SIG-M5 treated with dmso at 0.1 percent for 504 hours (cell line): ENCODE results near the gene NR6A1.
"Not testable (repeated sequence)": the region's sequence is repeated elsewhere in the genome, so short reads cannot be mapped to it uniquely, and the experiment has no call there.

Experiments
- DNase-seq: peaks from one replicate; lab custom pipeline; 2025; ENCODE audit not compliant: unreplicated experiment; lab: John Stamatoyannopoulos, UW

NR6A1 gene

DNA sequence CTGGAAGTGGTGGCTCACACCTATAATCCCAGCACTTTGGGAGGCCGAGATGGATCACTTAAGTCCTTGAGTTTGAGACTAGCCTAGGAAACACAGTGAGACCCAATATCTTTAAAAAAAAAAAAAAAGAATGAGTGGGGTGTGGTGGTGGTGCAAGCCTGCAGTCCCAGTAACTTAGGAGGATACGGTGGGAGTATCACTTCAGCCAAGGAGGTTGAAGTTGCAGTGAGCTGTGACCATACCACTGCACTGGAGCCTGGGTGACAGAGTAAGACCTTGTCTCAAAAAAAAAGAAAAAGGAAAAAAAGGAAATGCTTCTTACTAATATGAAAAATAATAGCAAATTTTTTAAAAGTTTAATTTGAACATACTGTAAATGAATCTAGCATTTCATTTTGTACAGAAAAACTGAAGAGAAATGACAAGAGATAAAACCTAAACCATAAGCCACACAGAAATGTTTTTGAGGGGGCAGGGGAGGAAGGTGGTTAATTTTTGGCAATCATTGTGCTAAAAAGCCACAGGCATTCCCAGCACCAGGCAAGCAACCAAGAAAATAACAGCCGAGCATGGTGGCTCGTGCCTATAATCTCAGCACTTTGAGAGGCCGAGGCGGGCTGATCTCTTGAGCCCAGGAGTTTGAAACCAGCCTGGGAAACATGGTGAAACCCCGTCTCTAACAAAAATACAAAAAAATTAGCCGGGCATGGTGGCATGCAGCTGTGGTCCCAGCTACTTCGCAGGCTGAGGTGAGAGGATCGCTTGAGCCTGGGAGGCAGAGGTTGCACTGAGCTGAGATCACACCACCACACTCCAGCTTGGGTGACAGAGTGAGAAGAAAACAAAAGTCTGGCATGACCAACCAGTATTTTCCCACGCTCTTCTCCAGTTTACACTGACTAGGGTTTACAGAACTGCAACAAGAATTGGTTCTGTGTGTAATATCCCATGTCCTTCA lies 149.5 kb downstream of the NR6A1 start:
- no peak for DNase-seq

DNA sequence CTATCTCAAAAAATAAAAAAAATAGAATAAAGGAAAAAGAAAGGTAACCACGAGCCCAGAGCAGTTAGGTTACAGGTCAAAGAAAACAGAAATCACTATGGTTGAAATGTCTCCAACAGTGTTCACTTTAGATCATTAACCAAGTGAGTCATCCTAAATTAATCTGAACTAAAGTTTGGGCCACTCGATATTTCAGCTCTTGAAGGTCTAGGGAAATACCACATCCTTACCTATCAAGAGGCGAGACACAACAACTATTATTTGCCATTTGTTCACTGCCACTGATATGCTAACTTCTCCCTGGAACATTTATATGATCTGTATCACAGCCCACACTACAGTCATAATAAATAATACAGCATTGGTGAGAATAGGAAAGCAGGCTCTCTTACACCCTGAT lies 152.6 kb downstream of the NR6A1 start:
- no peak for DNase-seq

DNA sequence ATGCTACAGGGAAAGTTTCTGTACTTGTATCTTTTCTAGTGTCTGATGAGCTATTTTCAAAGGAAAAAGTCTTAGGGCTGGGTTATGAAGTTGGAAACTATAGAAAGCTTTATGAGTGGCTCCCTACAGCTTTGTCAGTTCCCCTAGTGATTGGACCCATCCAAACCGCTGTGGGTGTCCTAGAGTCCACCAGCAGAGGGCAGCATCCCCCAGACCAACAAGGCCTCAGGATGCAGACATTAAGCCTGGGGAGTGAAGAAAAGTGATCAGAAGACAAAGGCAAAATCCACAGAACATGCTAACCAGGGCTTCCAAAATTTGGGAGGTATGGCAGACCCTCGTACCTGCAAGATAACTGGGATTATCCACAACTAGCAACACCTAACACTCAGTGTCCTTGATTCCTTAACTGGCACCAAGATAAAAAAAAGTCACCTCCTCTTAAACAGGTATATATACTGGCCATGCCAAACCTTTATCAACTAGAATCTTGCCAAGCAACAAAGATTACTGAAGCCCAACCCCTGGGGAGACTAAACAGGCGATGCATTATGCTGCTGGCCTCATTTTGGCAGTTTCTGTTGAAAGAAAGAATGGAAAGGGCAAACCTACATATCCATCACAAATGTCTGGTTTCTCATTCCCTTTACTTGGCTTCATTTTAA lies 153.5 kb downstream of the NR6A1 start:
- DNase-seq: peak; percentile 56

DNA sequence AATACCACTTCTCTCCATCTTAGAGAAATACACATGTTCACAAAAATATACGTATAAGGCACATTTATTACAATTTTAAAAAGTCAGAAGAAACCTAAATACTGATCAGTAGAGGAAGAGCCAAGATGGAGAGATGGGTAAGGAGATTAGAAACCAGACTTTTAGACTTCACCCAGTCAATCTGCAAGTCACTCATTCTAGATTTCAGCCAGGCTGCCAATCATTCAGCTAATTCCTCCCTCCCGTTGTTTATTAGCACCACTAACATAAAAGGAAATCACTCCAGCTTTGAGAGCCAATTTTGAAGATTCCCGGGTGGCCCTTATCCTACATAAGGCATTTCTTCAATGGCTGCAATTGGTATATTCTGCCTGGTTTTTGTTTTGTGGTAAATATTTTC lies 154.2 kb downstream of the NR6A1 start:
- no peak for DNase-seq

DNA sequence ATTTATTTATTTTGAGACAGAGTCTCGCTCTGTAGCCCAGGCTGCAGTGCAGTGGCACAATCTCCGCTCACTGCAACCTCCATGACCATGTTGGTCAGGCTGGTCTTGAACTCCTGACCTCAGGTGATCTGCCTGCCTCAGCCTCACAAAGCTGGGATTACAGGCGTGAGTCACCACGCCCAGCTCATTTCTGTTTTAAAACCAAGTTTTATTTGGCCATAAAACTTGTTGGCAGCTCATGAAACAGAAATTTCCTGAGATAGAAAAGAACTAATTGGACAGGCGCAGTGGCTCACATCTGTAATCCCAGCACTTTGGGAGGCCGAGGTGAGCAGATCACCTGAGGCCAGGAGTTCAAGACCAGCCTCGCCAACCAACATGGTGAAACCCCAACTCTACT lies 155.3 kb downstream of the NR6A1 start:
- DNase-seq: not testable (repeated sequence)

DNA sequence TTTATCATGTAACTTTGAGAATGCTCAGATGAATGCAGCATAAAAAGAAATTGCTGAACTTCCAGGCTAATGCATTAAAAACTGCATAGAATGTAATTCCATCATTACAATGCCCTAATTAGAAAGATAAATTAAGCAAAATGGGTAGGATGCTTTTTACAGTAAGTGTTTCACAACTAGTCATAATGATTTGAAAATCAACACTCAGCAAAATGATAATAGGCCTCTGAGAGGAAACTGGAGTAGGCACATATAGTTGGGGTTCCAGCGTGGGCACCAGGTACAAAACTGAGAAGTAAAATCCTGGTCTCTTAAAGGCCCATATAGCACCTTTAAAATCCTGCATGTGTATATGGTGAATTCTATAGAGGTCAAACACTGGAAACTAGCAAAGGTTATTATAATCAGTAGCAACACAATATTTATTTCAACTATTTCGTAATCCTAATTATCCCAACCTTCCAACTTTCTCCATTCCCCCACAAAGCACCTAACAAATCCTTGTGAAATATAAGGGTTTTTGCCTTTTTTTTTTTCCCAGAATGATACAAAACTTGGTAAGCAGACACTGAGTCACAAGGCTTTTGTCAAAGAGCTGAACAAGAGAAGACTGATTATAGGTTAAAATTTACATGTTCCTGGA lies 155.9 kb downstream of the NR6A1 start:
- DNase-seq: no peak

DNA sequence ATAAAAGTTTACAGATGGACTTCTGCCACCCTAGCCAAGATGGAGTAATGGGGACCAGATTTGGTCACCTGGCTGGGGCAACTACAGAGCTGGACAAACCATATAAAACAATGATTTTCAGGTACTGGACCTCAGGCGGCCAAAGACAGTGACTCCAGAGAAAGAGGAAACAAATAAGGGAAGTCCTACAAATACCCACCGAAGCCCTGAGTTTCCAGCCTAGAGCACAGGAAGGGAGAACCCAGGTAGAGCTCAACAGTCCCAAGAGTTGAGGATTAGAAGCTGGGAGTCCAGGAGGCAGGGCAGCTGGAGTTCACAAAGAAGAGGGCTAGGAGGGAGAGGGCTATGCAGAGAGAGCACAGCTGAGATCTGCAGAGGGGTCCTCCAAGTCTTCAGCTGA lies 157.3 kb downstream of the NR6A1 start:
- DNase-seq: no peak

DNA sequence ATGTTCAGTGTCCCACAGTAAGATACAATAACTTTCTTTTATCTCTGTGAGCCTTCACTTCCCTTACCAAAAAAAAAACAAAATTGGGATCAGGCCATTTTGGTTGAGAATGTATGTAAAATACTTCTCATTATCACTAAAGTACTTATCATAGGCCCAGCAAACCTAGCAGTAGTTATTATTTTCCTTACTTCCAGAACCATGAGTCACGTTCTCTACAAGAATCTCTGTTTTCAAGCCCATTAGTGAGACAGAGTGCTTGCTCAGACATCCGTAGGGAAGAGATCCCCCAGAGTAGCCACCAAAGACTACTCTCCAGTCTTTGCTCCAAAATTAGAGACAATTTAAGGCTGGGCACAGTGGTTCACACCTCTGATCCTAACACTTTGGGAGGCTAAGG lies 160.0 kb downstream of the NR6A1 start:
- DNase-seq: no peak

DNA sequence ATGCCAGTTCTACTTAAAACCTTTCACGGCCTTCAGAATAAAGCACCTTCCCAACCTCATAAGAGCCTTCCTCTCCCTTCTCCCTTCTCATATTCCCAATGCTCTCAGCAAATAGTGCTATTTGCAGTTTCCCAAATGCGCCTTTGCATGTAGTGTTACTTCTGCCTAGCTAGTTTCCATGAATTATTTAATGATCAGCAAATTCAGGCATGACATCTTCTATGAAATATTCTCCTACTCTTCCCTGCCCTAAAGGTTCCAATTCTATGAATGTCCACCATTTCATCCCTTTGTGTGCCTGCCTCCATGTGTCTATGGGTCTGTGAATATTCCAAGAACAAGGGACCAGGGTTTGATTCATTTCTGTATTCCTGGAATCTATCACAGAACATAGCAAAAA lies 165.1 kb downstream of the NR6A1 start:
- no peak for DNase-seq

DNA sequence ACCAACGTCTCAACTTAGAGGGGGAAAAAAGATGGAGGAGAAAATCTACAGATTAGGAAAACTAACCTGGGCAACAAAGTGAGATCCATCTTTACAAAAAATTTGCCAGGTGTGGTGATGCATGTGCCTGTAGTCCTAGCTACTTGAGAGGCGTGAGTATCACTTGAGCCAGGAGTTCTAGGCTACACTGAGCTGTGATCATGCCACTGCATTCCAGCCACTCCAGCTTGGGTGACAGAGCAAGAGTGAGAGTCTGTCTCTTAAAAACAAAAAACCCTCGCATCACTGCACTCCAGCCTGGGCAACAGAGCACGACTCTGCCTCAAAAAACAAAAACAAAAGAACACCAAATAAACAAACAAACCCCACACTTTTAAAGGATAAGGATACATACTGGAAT lies 165.9 kb downstream of the NR6A1 start:
- no peak for DNase-seq

DNA sequence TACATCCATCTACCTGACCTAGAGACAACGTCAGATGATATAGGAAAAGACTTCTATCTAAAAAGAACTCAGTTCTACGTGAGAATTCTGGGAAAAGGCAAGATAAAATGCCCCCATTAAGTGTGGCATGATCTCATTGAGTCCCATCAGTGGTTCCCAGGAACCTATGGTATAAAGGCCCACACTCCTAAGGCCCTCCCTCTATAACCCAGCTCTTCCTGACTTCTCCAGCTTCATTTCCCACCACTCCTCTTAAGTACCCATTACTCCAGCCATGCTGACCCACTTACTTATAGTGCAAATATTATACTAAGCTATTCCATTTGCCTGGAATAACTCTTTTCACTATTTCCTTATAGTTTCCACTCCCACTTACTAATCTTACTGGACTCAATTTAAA lies 168.5 kb downstream of the NR6A1 start:
- no peak for DNase-seq

DNA sequence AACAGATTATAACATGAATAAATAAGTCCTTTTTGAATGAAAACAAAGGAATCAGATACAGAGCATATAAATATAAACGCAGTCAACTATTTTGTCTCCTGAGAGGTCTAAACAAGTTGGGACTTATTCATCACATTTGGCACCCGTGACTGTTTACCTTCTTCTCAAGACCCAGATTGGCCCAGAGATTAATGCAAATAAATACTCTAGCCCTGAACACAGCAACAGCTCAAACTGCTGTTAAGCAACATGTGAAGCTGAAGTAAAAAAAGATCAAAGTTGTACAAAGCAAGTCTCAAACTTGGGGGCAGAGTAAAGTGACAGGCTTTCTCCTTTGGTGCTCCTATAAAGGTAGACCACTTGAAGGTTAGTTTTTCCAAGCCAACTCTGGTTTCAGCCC lies 168.9 kb downstream of the NR6A1 start:
- DNase-seq: no peak

DNA sequence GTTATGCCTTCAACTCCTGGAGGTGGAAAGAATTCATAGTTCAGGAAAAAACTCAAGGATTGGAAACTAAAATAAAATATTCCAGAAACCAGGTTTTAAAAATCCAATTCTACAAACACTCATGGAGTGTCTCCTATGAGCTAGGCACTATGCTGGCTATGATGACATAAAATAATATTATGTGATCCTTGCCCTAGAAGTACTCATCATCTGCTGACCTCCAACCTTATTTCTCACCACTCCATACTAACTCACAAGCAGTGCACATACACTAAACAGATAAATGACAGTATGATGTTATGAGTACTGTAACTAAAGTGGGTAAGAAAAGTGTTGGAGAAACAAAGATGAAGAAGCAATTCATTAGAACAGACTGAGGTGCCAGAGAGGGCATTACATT lies 170.7 kb downstream of the NR6A1 start:
- DNase-seq: no peak

DNA sequence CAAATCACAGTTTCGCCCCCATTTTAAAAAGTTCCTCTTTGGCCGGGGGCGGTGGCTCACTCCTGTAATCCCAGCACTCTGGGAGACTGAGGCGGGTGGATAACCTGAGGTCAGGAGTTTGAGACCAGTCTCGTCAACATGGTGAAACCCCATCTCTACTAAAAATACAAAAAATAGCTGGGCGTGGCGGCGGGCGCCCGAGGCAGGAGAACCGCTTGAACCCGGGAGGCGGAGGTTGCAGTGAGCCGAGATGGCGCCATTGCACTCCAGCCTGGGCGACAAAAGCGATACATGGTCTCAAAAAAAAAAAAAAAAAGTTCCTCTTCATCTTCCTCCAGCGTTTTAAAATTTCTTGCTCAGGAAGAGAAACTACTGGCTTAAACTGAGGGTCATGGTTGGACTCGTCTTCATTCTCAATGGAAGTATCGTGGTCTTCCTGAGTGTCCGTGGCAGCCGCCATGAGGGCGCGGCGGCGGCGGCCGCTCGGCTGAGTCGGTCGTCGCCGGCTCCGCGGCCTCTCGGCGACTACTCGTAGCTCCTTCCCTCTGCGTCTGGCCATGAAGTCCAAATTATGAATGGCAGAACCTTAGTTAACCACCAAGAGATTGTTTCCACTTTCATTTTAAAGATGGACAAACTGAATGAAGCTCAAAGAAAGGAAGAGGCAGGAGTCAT lies 171.9 kb downstream of the NR6A1 start:
- no peak for DNase-seq

DNA sequence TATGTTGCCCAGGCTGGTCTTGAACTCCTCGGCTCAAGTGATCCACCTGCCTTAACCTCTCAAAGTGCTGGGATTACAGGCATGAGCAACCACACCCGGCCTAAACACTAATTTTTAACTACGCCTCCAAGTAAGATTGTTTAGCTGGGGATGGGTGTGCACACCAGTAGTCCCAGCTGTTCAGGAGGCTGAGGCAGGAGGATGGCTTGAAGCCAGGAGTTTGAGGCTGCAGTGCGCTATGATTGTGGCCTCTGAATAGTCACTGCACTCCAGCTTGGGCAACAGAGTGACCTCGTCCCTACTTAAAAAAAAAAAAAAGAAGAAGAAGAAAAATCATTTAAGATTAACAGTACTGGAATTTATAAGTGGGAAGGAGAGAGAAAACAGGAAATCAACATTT lies 173.1 kb downstream of the NR6A1 start:
- no peak for DNase-seq

DNA sequence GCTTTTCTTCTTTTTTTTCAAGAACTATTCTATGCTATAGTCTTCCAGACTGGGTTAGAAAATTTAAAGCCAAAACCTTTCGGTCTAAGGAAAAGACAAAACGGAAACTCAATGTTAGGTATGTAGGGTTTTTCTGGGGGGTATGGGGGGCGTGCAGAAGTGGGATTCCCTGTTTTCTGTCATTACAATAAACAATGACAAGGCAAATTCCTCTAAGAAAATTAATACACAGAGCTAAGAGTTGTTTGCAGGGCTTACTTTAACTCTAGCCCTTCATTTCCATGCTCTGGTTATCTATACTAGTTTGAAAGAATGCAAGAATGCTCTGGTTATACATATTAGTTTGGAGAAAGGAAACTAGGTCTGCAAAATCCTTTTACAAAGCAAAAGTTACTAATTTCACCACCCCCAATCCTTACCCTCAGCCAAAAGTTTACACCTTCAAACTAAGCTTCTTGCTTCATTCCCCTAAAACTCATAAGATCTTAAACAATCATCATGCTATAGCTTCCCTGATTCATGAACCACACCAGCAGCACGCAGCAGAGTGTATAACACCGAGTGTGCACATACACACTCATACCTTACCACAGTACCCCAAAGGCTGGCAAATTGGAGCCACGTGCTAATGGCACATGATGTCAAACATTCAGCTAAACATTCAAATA lies 174.8 kb downstream of the NR6A1 start:
- DNase-seq: no peak

DNA sequence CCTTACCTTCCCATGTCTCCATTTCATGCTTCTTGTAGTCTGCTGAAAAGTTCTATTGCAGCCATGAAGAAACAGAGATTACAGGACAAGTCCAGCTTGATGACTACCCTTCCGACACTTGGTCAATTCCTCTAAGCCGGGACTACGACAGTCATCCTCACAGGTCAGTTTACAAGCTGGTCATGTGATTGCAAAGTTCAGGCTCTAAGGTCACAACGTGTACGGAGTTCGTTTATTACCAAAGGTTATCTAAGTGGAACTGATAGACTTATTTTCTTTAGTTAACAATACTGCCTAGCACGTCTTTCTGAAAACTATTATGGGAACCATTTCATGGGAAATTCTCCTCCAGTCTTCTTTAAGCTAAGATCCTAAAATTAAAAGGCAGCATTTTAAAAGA lies 175.4 kb downstream of the NR6A1 start:
- DNase-seq: no peak

DNA sequence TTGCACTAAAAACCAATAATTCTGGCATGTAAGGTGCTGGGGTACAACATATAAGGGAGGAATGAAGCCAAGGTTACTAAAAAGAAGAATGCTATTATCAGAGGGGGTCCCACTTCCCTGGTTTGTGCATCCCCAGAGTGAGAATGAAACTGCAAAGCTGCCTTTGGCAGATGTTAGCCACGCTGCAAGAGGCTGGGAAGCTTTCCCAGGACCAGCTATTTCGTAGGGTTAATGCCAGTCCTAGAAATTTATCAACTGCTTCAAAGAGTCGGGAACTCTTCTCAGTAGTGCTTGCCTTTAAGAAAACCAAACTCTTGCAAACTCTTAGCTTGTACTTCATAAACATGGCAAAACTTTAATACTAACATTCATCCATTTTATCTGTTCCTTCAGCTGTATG lies 176.4 kb downstream of the NR6A1 start:
- DNase-seq: no peak

DNA sequence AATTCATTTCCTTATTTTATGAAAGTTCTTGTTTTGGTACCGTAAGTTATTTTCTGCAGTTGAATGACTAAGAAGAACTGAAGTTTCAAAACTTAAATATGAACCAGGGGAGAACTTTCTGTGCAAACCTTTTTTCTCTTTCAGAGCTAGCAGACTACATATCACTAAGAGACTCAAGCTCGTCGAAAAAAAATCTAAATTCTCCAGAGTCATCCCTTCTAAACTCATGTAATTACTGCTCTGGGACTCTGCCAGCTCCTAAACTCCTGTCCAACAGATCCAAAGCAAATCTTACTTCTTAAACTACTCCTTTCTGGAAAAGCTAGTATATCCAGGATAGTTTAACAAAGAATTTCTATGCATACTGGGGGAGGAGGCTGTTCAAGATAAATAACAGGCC lies 176.9 kb downstream of the NR6A1 start:
- no peak for DNase-seq

DNA sequence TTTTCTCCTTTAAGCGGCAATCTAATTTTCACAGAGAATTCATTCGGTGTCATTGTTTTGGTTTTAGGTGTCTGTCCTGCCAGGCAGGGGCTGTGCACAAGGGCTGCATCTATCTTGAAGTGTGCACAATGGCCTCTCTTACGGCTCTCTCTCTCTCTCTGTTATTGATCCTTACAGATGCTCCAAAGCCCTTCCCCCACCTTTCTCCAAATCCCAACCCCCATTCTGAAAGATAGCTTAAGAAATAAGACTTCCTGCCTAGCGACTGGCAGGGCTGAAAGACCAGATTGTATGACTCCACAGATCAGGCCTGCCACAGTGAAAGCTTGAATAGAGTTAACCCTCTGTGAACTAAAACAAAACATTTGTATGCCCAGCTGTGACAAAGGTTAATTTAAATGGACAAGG lies 177.5 kb downstream of the NR6A1 start:
- DNase-seq: no peak

DNA sequence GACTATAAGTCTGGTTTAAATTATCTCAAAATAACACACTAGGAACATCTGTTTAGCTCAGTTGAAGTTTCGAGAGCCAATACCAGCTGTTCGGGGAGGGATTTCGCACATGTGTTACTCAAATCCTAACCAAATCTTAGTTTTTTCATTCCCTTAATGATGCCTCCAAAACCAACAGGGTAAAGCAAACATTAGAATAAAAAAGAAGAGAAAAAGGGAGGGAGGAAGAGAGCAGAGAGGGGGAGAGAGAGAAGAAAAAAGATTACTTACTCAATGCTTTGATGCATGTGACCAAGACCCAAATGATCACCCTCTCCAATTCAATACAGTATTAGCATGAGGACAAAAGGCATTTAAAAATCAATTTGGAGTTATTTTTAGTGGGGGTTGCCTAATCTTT lies 177.9 kb downstream of the NR6A1 start:
- DNase-seq: no peak
